ENCODE data around the gene NTHL1.

DNA sequence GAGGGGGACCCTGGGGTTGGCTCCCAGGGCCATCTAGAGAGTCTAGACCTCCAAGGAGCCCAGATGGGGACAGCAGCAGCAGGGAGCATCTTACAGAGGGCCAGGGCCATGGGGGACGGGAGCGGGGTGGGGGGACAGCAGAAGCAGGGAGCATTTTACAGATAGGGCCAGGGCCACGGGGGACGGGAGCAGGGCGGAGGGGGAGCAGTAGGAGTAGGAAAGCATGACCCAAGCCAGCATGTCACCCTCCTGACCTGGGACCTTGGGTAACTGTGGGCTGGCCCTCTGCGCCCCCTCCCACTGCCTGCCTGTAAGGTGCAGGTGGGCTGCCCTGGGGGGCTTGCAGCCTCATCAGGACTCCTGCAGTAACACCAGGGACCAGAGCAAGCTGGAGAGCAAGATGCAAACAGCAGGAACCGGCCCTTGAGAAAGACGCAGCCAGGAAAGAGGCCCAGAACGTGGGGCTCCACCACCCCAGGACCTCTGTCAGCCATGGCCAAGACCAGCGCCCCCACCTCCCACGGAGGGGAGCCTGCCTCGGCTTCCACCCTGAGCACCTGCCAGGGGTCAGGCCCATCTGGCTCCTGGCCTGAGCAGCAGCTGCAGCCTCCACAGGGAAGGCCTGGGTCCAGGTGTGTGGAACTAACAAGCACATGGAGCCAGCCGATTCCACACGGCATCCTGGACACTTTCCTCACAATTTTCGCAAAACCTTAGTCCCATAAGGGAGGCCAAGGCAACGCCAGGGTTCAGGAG, 40.4 kb downstream of the NTHL1 start:
- TF ChIP-seq, protein P1, sequence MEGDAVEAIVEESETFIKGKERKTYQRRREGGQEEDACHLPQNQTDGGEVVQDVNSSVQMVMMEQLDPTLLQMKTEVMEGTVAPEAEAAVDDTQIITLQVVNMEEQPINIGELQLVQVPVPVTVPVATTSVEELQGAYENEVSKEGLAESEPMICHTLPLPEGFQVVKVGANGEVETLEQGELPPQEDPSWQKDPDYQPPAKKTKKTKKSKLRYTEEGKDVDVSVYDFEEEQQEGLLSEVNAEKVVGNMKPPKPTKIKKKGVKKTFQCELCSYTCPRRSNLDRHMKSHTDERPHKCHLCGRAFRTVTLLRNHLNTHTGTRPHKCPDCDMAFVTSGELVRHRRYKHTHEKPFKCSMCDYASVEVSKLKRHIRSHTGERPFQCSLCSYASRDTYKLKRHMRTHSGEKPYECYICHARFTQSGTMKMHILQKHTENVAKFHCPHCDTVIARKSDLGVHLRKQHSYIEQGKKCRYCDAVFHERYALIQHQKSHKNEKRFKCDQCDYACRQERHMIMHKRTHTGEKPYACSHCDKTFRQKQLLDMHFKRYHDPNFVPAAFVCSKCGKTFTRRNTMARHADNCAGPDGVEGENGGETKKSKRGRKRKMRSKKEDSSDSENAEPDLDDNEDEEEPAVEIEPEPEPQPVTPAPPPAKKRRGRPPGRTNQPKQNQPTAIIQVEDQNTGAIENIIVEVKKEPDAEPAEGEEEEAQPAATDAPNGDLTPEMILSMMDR (IDR thresholded peaks at IDR 0.05 in 4 of 5, conservative IDR thresholded peaks at IDR 0.05 in 1 of 5) = no peak
- TF ChIP-seq POLR2A (IDR thresholded peaks at IDR 0.05) = no peak

Data from gastrocnemius medialis (tissue), 4 donors.